Fibroblast of lung (primary cell): ENCODE data around the gene TRPT1. TPM values are rescaled to one million over a fixed set of nuclear protein-coding genes. Genes with fewer than 3 reads are reported as not detected.

Experiments
- DNase-seq, 2 donors: peaks; one replicate each; pipeline versions ENCODE4 v3.0.0 to v3.0.0-alpha.2; 2010; ENCODE audit warnings: low read depth in 2 of 2
- H2AFZ ChIP-seq: 2 replicates; pipeline ENCODE4 v1.5.1; 2012; ENCODE audit warnings: low read length, control low read depth, inconsistent platforms
- H3K27ac ChIP-seq: 2 replicates; pipeline ENCODE4 v1.5.1; 2011; ENCODE audit warnings: low read length, control low read depth; ENCODE audit not compliant: insufficient read depth
- H3K27me3 ChIP-seq: 2 replicates; pipeline ENCODE4 v1.5.1; 2011; ENCODE audit warnings: mild to moderate bottlenecking, low read length; ENCODE audit not compliant: control insufficient read depth, insufficient read depth
- H3K36me3 ChIP-seq: 2 replicates; pipeline ENCODE4 v1.5.1; 2011; ENCODE audit warnings: low read length; ENCODE audit not compliant: control insufficient read depth, insufficient read depth
- H3K4me1 ChIP-seq: 2 replicates; pipeline ENCODE4 v1.5.1; 2011; ENCODE audit warnings: low read length; ENCODE audit not compliant: control insufficient read depth, insufficient read depth; ENCODE audit errors: extremely low read depth
- H3K4me2 ChIP-seq: 2 replicates; pipeline ENCODE4 v1.5.1; 2011; ENCODE audit warnings: low read length, control low read depth; ENCODE audit not compliant: insufficient read depth; ENCODE audit errors: extremely low read depth
- H3K4me3 ChIP-seq, 4 experiments: fragments of 200-600 bp in 1 of 4; sonication (generic) in 1 of 4; replicated peaks in 1 of 4; 2 replicates each; pipeline ENCODE4 v1.5.1; 2011 to 2016; ENCODE audit warnings: low read length in 4 of 4, low read depth in 3 of 4, mild to moderate bottlenecking in 3 of 4, control low read depth in 2 of 4, inconsistent platforms in 1 of 4, mixed read lengths in 1 of 4; ENCODE audit not compliant: insufficient read depth in 1 of 4; ENCODE audit errors: control extremely low read depth in 1 of 4
- H3K79me2 ChIP-seq: 2 replicates; pipeline ENCODE4 v1.5.1; 2012; ENCODE audit warnings: mild to moderate bottlenecking, low read length, inconsistent platforms; ENCODE audit not compliant: control insufficient read depth, insufficient read depth
- H3K9ac ChIP-seq: 2 replicates; pipeline ENCODE4 v1.5.1; 2011; ENCODE audit warnings: mild to moderate bottlenecking, low read length, control low read depth; ENCODE audit not compliant: insufficient read depth
- H3K9me3 ChIP-seq: 2 replicates; pipeline ENCODE4 v1.5.1; 2012; ENCODE audit warnings: low read depth, low read length; ENCODE audit not compliant: control insufficient read depth, insufficient read depth
- H4K20me1 ChIP-seq: 2 replicates; pipeline ENCODE4 v1.5.1; 2011; ENCODE audit warnings: low read length; ENCODE audit not compliant: control insufficient read depth, insufficient read depth; ENCODE audit errors: extremely low read depth
- EZH2 ChIP-seq: IDR thresholded peaks from 2 replicates; pipeline ENCODE4 v1.5.1; 2012; ENCODE audit warnings: low read length, control low read depth, mild to moderate bottlenecking; ENCODE audit errors: missing control alignments
- polyA plus RNA-seq, 2 donors: library from polyadenylated mRNA; depleted of rRNA in 1 of 2; stranded (reverse) in 1 of 2; unstranded in 1 of 2; fragments of >200 nt; gene quantifications; 2 replicates each; pipeline ENCODE4 v1.2.1, GENCODE V29; 2011 to 2012; ENCODE audit warnings: missing spikeins in 1 of 2
- total RNA-seq: library from RNA; depleted of rRNA; stranded (reverse); fragments of >200 nt; gene quantifications from 2 replicates; pipeline ENCODE4 v1.2.1, GENCODE V29; 2014
- TF ChIP-seq, protein P1 (sequence below), 2 donors: IDR thresholded peaks in 1 of 2; conservative IDR thresholded peaks in 1 of 2; 1 replicate in 1 of 2; 2 replicates in 1 of 2; pipeline ENCODE4 v1.5.1; 2011 to 2012; ENCODE audit warnings: low read length in 2 of 2, control low read depth in 1 of 2, inconsistent platforms in 1 of 2, low read depth in 1 of 2, mild to moderate bottlenecking in 1 of 2

Gene TRPT1
- total and polyA plus RNA-seq, 2 donors (not counting 1 experiment from before 2014, with no cell fraction given) = 20.5 to 41.5 TPM

DNA sequence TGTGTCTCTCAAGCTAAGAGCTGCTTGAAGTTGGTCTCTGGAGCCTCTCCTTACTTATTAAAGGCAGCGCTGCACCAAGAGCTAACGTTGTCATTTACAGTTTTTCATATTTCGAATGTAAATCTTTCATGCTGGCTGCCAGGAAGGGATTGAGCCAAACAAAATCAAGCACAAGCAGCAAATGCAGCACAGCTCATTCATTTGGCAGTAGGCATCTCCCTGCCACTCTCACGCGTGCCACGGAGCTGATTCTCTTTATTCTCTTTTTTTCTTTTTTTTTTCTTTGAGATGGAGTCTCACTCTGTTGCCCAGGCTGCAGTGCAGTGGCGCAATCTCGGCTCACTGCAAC, 7.0 kb upstream of the TRPT1 start:
- H3K27ac ChIP-seq = no peak overlapping the region
- no peak for TF ChIP-seq EZH2
- TF ChIP-seq, protein P1, sequence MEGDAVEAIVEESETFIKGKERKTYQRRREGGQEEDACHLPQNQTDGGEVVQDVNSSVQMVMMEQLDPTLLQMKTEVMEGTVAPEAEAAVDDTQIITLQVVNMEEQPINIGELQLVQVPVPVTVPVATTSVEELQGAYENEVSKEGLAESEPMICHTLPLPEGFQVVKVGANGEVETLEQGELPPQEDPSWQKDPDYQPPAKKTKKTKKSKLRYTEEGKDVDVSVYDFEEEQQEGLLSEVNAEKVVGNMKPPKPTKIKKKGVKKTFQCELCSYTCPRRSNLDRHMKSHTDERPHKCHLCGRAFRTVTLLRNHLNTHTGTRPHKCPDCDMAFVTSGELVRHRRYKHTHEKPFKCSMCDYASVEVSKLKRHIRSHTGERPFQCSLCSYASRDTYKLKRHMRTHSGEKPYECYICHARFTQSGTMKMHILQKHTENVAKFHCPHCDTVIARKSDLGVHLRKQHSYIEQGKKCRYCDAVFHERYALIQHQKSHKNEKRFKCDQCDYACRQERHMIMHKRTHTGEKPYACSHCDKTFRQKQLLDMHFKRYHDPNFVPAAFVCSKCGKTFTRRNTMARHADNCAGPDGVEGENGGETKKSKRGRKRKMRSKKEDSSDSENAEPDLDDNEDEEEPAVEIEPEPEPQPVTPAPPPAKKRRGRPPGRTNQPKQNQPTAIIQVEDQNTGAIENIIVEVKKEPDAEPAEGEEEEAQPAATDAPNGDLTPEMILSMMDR (conservative IDR thresholded peaks at IDR 0.05 in 1 of 2, IDR thresholded peaks at IDR 0.05 in 1 of 2; ENCODE audit: low read depth in 1 of 2, low read length in 2 of 2) = no peak
- no peak for DNase-seq
- H3K9ac ChIP-seq = no peak overlapping the region
- peaks cover 7% of the 10 kb centered on the region for H3K36me3 ChIP-seq
- no peaks in the 10 kb centered on the region for H4K20me1 ChIP-seq
- no peak overlapping the region for H3K4me2 ChIP-seq
- H3K79me2 ChIP-seq = peaks cover 8% of the 10 kb centered on the region
- H3K27me3 ChIP-seq = no peaks in the 10 kb centered on the region
- H2AFZ ChIP-seq = no peak overlapping the region
- no peaks in the 10 kb centered on the region for H3K9me3 ChIP-seq
- H3K4me3 ChIP-seq = no peak overlapping the region
- peaks cover 4% of the 10 kb centered on the region for H3K4me1 ChIP-seq

DNA sequence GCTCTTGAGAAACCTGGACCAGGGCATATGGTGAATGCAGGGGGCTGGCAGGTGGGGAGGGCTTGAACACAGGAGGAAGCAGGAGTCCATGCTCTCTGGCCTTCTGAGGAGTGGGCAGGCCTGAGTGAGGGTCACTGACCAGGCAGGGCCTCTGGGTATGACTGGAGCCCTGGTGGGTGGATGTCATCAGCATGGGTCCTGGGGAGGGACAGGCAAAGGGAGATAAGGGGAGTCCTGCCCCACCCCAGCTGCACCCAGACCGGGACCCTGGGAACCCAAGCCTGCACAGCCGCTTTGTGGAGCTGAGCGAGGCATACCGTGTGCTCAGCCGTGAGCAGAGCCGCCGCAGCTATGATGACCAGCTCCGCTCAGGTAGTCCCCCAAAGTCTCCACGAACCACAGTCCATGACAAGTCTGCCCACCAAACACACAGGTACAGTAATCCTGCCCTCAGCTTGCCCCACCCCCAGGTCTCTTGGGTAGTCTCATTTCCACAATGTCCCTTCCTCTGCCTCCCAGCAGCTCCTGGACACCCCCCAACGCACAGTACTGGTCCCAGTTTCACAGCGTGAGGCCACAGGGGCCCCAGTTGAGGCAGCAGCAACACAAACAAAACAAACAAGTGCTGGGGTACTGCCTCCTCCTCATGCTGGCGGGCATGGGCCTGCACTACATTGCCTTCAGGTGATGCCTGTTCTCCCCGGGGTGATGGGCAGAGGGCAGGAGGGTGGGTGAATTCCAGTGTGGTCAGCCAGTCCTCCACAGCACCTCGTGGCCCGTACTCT, 6.4 kb upstream of the TRPT1 start:
- H3K36me3 ChIP-seq = peaks cover 6% of the 10 kb centered on the region
- no peak overlapping the region for H3K4me3 ChIP-seq
- H3K4me2 ChIP-seq = no peak overlapping the region
- no peaks in the 10 kb centered on the region for H3K27me3 ChIP-seq
- no peak overlapping the region for H3K27ac ChIP-seq
- no peak overlapping the region for H3K9ac ChIP-seq
- H2AFZ ChIP-seq = no peak overlapping the region
- peaks cover 8% of the 10 kb centered on the region for H3K79me2 ChIP-seq
- no peaks in the 10 kb centered on the region for H3K9me3 ChIP-seq
- DNase-seq = no peak
- peaks cover 7% of the 10 kb centered on the region for H3K4me1 ChIP-seq
- TF ChIP-seq, protein P1 (conservative IDR thresholded peaks at IDR 0.05 in 1 of 2, IDR thresholded peaks at IDR 0.05 in 1 of 2; ENCODE audit: low read depth in 1 of 2, low read length in 2 of 2) = no peak
- no peak for TF ChIP-seq EZH2
- no peaks in the 10 kb centered on the region for H4K20me1 ChIP-seq

DNA sequence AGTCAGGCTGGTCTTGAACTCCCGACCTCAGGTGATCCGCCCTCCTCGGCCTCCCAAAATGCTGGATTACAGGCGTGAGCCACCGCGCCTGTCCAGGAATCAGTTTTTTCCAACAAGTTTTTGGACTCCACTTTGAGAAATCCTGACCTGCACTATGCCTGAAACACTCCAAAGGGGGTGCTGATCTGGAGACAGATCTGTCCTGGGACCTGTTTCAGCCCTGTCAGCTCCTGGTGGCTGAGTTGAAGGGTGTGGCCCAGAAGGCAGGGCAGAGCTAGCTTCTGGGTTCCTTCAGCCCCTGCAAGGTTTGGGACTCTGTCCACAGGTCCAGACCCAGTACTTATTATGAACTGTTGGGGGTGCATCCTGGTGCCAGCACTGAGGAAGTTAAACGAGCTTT, 5.6 kb upstream of the TRPT1 start:
- Histone ChIP-seq H2AFZ (no peak overlapping the region), H3K27ac (no peak overlapping the region), H3K4me3 (no peak overlapping the region), H4K20me1 (no peaks in the 10 kb centered on the region), H3K9me3 (no peaks in the 10 kb centered on the region), H3K4me1 (peaks cover 9% of the 10 kb centered on the region), H3K9ac (no peak overlapping the region), H3K36me3 (peaks cover 2% of the 10 kb centered on the region), H3K4me2 (no peak overlapping the region), H3K79me2 (peaks cover 15% of the 10 kb centered on the region), H3K27me3 (no peaks in the 10 kb centered on the region)
- no peak for DNase-seq
- no peak for TF ChIP-seq EZH2
- TF ChIP-seq, protein P1 (conservative IDR thresholded peaks at IDR 0.05 in 1 of 2, IDR thresholded peaks at IDR 0.05 in 1 of 2; ENCODE audit: low read depth in 1 of 2, low read length in 2 of 2) = no peak
